IMR-90 (cell line): ENCODE data around the gene SPAG16.

ENCODE experiments used
- BHLHE40 ChIP-seq: fragments of 150-350 bp; IDR thresholded peaks from 2 replicates; pipeline ENCODE4 v1.6.1; 2016; ENCODE audit warnings: mild to moderate bottlenecking, low read depth, low read length
- CEBPB ChIP-seq: IDR thresholded peaks from 2 replicates; pipeline ENCODE4 v1.6.1; 2012; ENCODE audit warnings: low read depth, low read length, improper control_type of control experiment
- CTCF ChIP-seq: conservative IDR thresholded peaks from 2 replicates; pipeline ENCODE4 v1.5.1; 2012; ENCODE audit warnings: mild to moderate bottlenecking, low read depth, low read length, improper control_type of control experiment
- MAFK ChIP-seq: IDR thresholded peaks from 2 replicates; pipeline ENCODE4 v1.6.1; 2012; ENCODE audit warnings: low read depth, low read length, improper control_type of control experiment
- MAZ ChIP-seq: IDR thresholded peaks from 2 replicates; pipeline ENCODE4 v1.6.1; 2012; ENCODE audit warnings: low read depth, mild to moderate bottlenecking, low read length, improper control_type of control experiment, moderate library complexity, borderline replicate concordance
- NFE2L2 ChIP-seq: fragments of 150-350 bp; IDR thresholded peaks from 2 replicates; pipeline ENCODE4 v1.6.1; 2016; ENCODE audit warnings: low read depth, mild to moderate bottlenecking, low read length
- POLR2A ChIP-seq: IDR thresholded peaks from 2 replicates; pipeline ENCODE4 v1.6.1; 2012; ENCODE audit warnings: mild to moderate bottlenecking, low read depth, low read length
- RAD21 ChIP-seq: IDR thresholded peaks from 2 replicates; pipeline ENCODE4 v1.6.1; 2012; ENCODE audit warnings: low read length, improper control_type of control experiment
- RCOR1 ChIP-seq: IDR thresholded peaks from 2 replicates; pipeline ENCODE4 v1.6.1; 2012; ENCODE audit warnings: mild to moderate bottlenecking, low read length, improper control_type of control experiment; ENCODE audit not compliant: insufficient replicate concordance
- RFX5 ChIP-seq: IDR thresholded peaks from 2 replicates; pipeline ENCODE4 v1.8.0; 2012; ENCODE audit warnings: low read depth, mild to moderate bottlenecking, low read length, moderate library complexity
- SMC3 ChIP-seq: fragments of 150-350 bp; IDR thresholded peaks from 2 replicates; pipeline ENCODE4 v1.6.1; 2016; ENCODE audit warnings: low read depth, mild to moderate bottlenecking, antibody characterized with exemption, low read length, moderate library complexity
- TF ChIP-seq, protein P1 (sequence below): fragments of 150-350 bp; IDR thresholded peaks from 2 replicates; pipeline ENCODE4 v1.6.1; 2016; ENCODE audit warnings: low read depth, mild to moderate bottlenecking, low read length, moderate library complexity, borderline replicate concordance
- TF ChIP-seq, protein P2 (sequence below): fragments of 150-350 bp; IDR thresholded peaks from 2 replicates; pipeline ENCODE4 v1.6.1; 2017; ENCODE audit warnings: mild to moderate bottlenecking, antibody characterized with exemption, low read length, low read depth

DNA sequence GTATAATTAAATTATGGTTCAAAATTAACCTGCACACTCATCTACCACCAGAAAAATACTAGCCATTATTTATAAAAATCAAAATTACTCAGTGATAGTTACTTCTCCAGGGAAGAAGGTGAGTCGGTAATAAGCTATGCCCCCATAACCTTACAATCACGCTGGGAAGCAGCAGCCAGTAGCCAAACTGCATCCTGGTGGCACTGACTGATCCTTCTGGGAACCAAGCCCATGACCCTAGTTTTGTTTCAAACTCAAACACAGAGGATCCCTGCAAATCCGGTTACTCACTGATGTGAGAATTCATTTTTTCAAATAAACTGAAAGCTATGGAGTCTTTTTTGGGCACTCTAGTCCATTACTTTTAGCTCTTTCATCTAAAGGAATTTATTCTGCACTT lies 1038.4 kb downstream of the SPAG16 start:
- no peak for TF ChIP-seq RFX5
- TF ChIP-seq POLR2A: no peak
- TF ChIP-seq CTCF: no peak
- no peak for TF ChIP-seq RCOR1
- TF ChIP-seq RAD21: no peak
- no peak for TF ChIP-seq SMC3
- no peak for TF ChIP-seq NFE2L2
- no peak for TF ChIP-seq MAFK
- TF ChIP-seq CEBPB: no peak
- TF ChIP-seq BHLHE40: no peak
- TF ChIP-seq MAZ: no peak
- TF ChIP-seq, protein P1, sequence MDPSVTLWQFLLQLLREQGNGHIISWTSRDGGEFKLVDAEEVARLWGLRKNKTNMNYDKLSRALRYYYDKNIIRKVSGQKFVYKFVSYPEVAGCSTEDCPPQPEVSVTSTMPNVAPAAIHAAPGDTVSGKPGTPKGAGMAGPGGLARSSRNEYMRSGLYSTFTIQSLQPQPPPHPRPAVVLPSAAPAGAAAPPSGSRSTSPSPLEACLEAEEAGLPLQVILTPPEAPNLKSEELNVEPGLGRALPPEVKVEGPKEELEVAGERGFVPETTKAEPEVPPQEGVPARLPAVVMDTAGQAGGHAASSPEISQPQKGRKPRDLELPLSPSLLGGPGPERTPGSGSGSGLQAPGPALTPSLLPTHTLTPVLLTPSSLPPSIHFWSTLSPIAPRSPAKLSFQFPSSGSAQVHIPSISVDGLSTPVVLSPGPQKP: no peak
- TF ChIP-seq, protein P2, sequence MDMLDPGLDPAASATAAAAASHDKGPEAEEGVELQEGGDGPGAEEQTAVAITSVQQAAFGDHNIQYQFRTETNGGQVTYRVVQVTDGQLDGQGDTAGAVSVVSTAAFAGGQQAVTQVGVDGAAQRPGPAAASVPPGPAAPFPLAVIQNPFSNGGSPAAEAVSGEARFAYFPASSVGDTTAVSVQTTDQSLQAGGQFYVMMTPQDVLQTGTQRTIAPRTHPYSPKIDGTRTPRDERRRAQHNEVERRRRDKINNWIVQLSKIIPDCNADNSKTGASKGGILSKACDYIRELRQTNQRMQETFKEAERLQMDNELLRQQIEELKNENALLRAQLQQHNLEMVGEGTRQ: no peak
